WTC11 (cell line): ENCODE data around the gene SLC7A14. TPM values are rescaled to one million over a fixed set of nuclear protein-coding genes. Genes with fewer than 3 reads are reported as not detected.
A peak's percentile ranks its signal among the peaks of the same experiment; 100 is the strongest.

Experiments
- AFF4 ChIP-seq: sonication (generic); formaldehyde crosslinking; IDR thresholded peaks from 2 replicates; pipeline ENCODE4 v1.8.1; 2023; ENCODE audit warnings: mild to moderate bottlenecking, missing genetic modification reagents, borderline replicate concordance
- ATF3 ChIP-seq: sonication (generic); formaldehyde crosslinking; conservative IDR thresholded peaks from 2 replicates; pipeline ENCODE4 v1.8.1; 2022; ENCODE audit warnings: mild to moderate bottlenecking, missing genetic modification reagents
- CREB1 ChIP-seq: sonication (generic); formaldehyde crosslinking; IDR thresholded peaks from 2 replicates; pipeline ENCODE4 v1.8.0; 2023; ENCODE audit warnings: mild to moderate bottlenecking, missing genetic modification reagents
- E2F4 ChIP-seq: sonication (generic); formaldehyde crosslinking; IDR thresholded peaks from 2 replicates; pipeline ENCODE4 v1.8.1; 2022; ENCODE audit warnings: low read depth, mild to moderate bottlenecking, moderate library complexity, missing genetic modification reagents, borderline replicate concordance
- E2F5 ChIP-seq: sonication (generic); formaldehyde crosslinking; IDR thresholded peaks from 2 replicates; pipeline ENCODE4 v1.8.1; 2022; ENCODE audit warnings: mild to moderate bottlenecking, moderate library complexity, missing genetic modification reagents
- ETV6 ChIP-seq: sonication (generic); formaldehyde crosslinking; IDR thresholded peaks from 2 replicates; pipeline ENCODE4 v1.8.1; 2022; ENCODE audit warnings: mild to moderate bottlenecking, missing genetic modification reagents
- FOXP1 ChIP-seq: sonication (generic); formaldehyde crosslinking; IDR thresholded peaks from 2 replicates; pipeline ENCODE4 v1.8.0; 2022; ENCODE audit warnings: missing genetic modification reagents, mild to moderate bottlenecking, moderate library complexity, borderline replicate concordance
- HMGXB4 ChIP-seq: sonication (generic); formaldehyde crosslinking; IDR thresholded peaks from 2 replicates; pipeline ENCODE4 v1.8.1; 2023; ENCODE audit warnings: mild to moderate bottlenecking, moderate library complexity, missing genetic modification reagents
- PRDM15 ChIP-seq: sonication (generic); formaldehyde crosslinking; IDR thresholded peaks from 2 replicates; pipeline ENCODE4 v1.8.0; 2022; ENCODE audit warnings: missing genetic modification reagents
- SMAD3 ChIP-seq: sonication (generic); formaldehyde crosslinking; IDR thresholded peaks from 2 replicates; pipeline ENCODE4 v1.8.0; 2022; ENCODE audit warnings: missing genetic modification reagents, mild to moderate bottlenecking, borderline replicate concordance
- SMAD4 ChIP-seq: sonication (generic); formaldehyde crosslinking; IDR thresholded peaks from 2 replicates; pipeline ENCODE4 v1.8.0; 2022; ENCODE audit warnings: mild to moderate bottlenecking, missing genetic modification reagents
- TCF7 ChIP-seq: sonication (generic); formaldehyde crosslinking; IDR thresholded peaks from 2 replicates; pipeline ENCODE4 v1.8.0; 2022; ENCODE audit warnings: mild to moderate bottlenecking, low read depth, missing genetic modification reagents, moderate library complexity
- TEAD1 ChIP-seq: sonication (generic); formaldehyde crosslinking; IDR thresholded peaks from 2 replicates; pipeline ENCODE4 v1.8.0; 2022; ENCODE audit warnings: mild to moderate bottlenecking, missing genetic modification reagents
- USF1 ChIP-seq: sonication (generic); formaldehyde crosslinking; IDR thresholded peaks from 2 replicates; pipeline ENCODE4 v1.8.0; 2022; ENCODE audit warnings: mild to moderate bottlenecking, missing genetic modification reagents
- ZBTB21 ChIP-seq: sonication (generic); formaldehyde crosslinking; IDR thresholded peaks from 2 replicates; pipeline ENCODE4 v1.8.1; 2023; ENCODE audit warnings: mild to moderate bottlenecking, missing genetic modification reagents, borderline replicate concordance
- ZNF138 ChIP-seq: sonication (generic); formaldehyde crosslinking; conservative IDR thresholded peaks from 2 replicates; pipeline ENCODE4 v1.8.1; 2022; ENCODE audit warnings: mild to moderate bottlenecking, moderate library complexity, missing genetic modification reagents
- ZNF263 ChIP-seq: sonication (generic); formaldehyde crosslinking; IDR thresholded peaks from 2 replicates; pipeline ENCODE4 v1.8.1; 2022; ENCODE audit warnings: low read depth, mild to moderate bottlenecking, moderate library complexity, missing genetic modification reagents
- ZNF416 ChIP-seq: fragments of 250-450 bp; sonication (Bioruptor Pico); IDR thresholded peaks from 2 replicates; pipeline ENCODE4 v1.9.0; 2021; ENCODE audit warnings: mild to moderate bottlenecking, inconsistent platforms
- ZNF512 ChIP-seq: sonication (generic); formaldehyde crosslinking; IDR thresholded peaks from 2 replicates; pipeline ENCODE4 v1.8.1; 2022; ENCODE audit warnings: missing genetic modification reagents, borderline replicate concordance
- total RNA-seq: library from RNA; stranded (reverse); gene quantifications from 3 replicates; pipeline ENCODE4 v1.2.3, GENCODE V29; 2021

Gene SLC7A14
- total RNA-seq, 1 experiment from 2014 or later: 0.68 TPM

- TF ChIP-seq ZBTB21 (peak; percentile 92), ZNF416 (CRISPR knock-in tag) (0 out of 2 replicates have a peak, but pooled peaks have one; percentile 53), PRDM15 (CRISPR knock-in tag) (peak; percentile 76), HMGXB4 (CRISPR knock-in tag) (no peak; the same call in 1 of the 2 replicates), E2F4 (peak; percentile 94), TEAD1 (peak; percentile 87), ZNF263 (CRISPR knock-in tag) (peak; percentile 68; the same call in 1 of the 2 replicates), CREB1 (peak; percentile 96; the same call in 1 of the 2 replicates), FOXP1 (CRISPR knock-in tag) (peak; percentile 98), ZNF512 (peak; percentile 78; the same call in 1 of the 2 replicates), ETV6 (peak; percentile 89), ATF3 (CRISPR knock-in tag) (0 out of 2 replicates have a peak, but pooled peaks have one; percentile 49), AFF4 (peak; percentile 57; the same call in 1 of the 2 replicates), TCF7 (peak; percentile 92; the same call in 1 of the 2 replicates), SMAD3 (CRISPR knock-in tag) (peak; percentile 98), SMAD4 (CRISPR knock-in tag) (peak; percentile 86), USF1 (CRISPR knock-in tag) (peak; percentile 83), E2F5 (CRISPR knock-in tag) (peak; percentile 71; the same call in 1 of the 2 replicates), ZNF138 (CRISPR knock-in tag) (peak; percentile 91)
Observed at GRCh38 chr3:170418422-170419398, 167.2 kb downstream of the SLC7A14 start, which contains the start of gene CLDN11 (continued).
